H1 (cell line): ENCODE measurements around the gene QSER1. TPM values are rescaled to one million over a fixed set of nuclear protein-coding genes. Genes with fewer than 3 reads are reported as not detected.

Experiments
- CTCF ChIA-PET: fragments of 300-600 bp; sonication (Branson Sonifier 250); formaldehyde crosslinking; loops from one replicate; lab custom pipeline; 2021; ENCODE audit not compliant: partially characterized antibody; lab: Charles Lee
- POLR2A ChIA-PET: fragments of 300-600 bp; sonication (Branson Sonifier 250); formaldehyde crosslinking; loops from one replicate; lab custom pipeline; 2021; ENCODE audit warnings: inconsistent platforms; ENCODE audit not compliant: partially characterized antibody; lab: Charles Lee
- DNase-seq, 2 experiments: peaks; one replicate each; pipeline versions ENCODE4 v3.0.0 to v3.0.0-alpha.2; 2010 to 2022; ENCODE audit warnings: low spot score in 2 of 2, low read depth in 1 of 2, mixed read lengths in 1 of 2
- FAIRE-seq: peaks from 2 replicates; lab custom pipeline; 2011; peaks lifted over from hg19 to GRCh38; lab: Jason Lieb, UNC
- H2AFZ ChIP-seq: 2 replicates; pipeline ENCODE4 v1.8.1; 2012; ENCODE audit warnings: low read length, inconsistent platforms
- H2AK5ac ChIP-seq: 2 replicates; pipeline ENCODE4 v1.6.1; 2013; ENCODE audit warnings: low read depth, low read length
- H2BK120ac ChIP-seq: replicated peaks from 2 replicates; pipeline ENCODE3; 2013; ENCODE audit warnings: low read depth, low read length, inconsistent platforms
- H2BK12ac ChIP-seq: 2 replicates; pipeline ENCODE4 v1.6.1; 2013; ENCODE audit warnings: low read depth, low read length
- H2BK15ac ChIP-seq: 2 replicates; pipeline ENCODE4 v1.6.1; 2013; ENCODE audit warnings: low read length
- H2BK20ac ChIP-seq: 2 replicates; pipeline ENCODE4 v1.6.1; 2013; ENCODE audit warnings: low read length
- H2BK5ac ChIP-seq: 2 replicates; pipeline ENCODE4 v1.6.1; 2013; ENCODE audit warnings: low read depth, low read length
- H3K14ac ChIP-seq: 2 replicates; pipeline ENCODE4 v1.6.1; 2013; ENCODE audit warnings: inconsistent platforms; ENCODE audit not compliant: insufficient read length
- H3K18ac ChIP-seq: 2 replicates; pipeline ENCODE4 v1.6.1; 2013; ENCODE audit warnings: low read length; ENCODE audit errors: extremely low read depth
- H3K23ac ChIP-seq: 2 replicates; pipeline ENCODE4 v1.6.1; 2013; ENCODE audit warnings: inconsistent platforms; ENCODE audit not compliant: insufficient read length
- H3K23me2 ChIP-seq: 2 replicates; pipeline ENCODE4 v1.6.1; 2013; ENCODE audit warnings: low read depth, low read length
- H3K27ac ChIP-seq: 2 replicates; pipeline ENCODE4 v1.6.1; 2011; ENCODE audit warnings: low read depth, low read length, inconsistent platforms
- H3K27me3 ChIP-seq, 4 experiments: replicated peaks in 1 of 4; 1 replicate in 1 of 4; 2 replicates in 3 of 4; pipeline versions ENCODE4 v1.6.1 to v1.8.1; 2011 to 2013; ENCODE audit warnings: low read length in 3 of 4, mild to moderate bottlenecking in 3 of 4, inconsistent platforms in 2 of 4, mixed read lengths in 2 of 4, moderate library complexity in 1 of 4; ENCODE audit not compliant: control insufficient read depth in 3 of 4, insufficient read depth in 3 of 4; ENCODE audit errors: extremely low read depth in 1 of 4
- H3K36me3 ChIP-seq, 4 experiments: 2 replicates each; pipeline versions ENCODE4 v1.6.1 to v1.8.1; 2011 to 2013; ENCODE audit warnings: mild to moderate bottlenecking in 4 of 4, low read length in 3 of 4, moderate library complexity in 2 of 4, control low read depth in 1 of 4, inconsistent platforms in 1 of 4; ENCODE audit not compliant: insufficient read depth in 4 of 4, control insufficient read depth in 2 of 4
- H3K4ac ChIP-seq: replicated peaks from 2 replicates; pipeline ENCODE3; 2013; ENCODE audit warnings: low read length, low read depth, mixed read lengths, inconsistent platforms; ENCODE audit not compliant: insufficient read length
- H3K4me1 ChIP-seq, 4 experiments: replicated peaks in 1 of 4; 1 replicate in 1 of 4; 2 replicates in 3 of 4; pipeline versions ENCODE4 v1.6.1 to v1.8.1; 2011 to 2013; ENCODE audit warnings: low read length in 3 of 4, inconsistent platforms in 2 of 4, mixed read lengths in 1 of 4; ENCODE audit not compliant: insufficient read depth in 4 of 4, control insufficient read depth in 3 of 4
- H3K4me2 ChIP-seq, 2 experiments: 2 replicates each; pipeline versions ENCODE4 v1.6.1 to v1.8.1; 2011 to 2013; ENCODE audit warnings: low read depth in 2 of 2, low read length in 2 of 2, control low read depth in 1 of 2, inconsistent platforms in 1 of 2, mild to moderate bottlenecking in 1 of 2; ENCODE audit not compliant: insufficient read depth in 1 of 2
- H3K4me3 ChIP-seq, 4 experiments: fragments of 200-600, 300-600 bp in 1 of 4; sonication (generic), shearing (Covaris generic), sonication (Bioruptor Twin) in 1 of 4; 2 replicates each; pipeline versions ENCODE4 v1.5.1 to v1.8.1; 2011 to 2016; ENCODE audit warnings: low read length in 4 of 4, low read depth in 3 of 4, control low read depth in 2 of 4, inconsistent platforms in 2 of 4, mild to moderate bottlenecking in 2 of 4, mixed read lengths in 1 of 4, moderate library complexity in 1 of 4; ENCODE audit not compliant: insufficient read depth in 2 of 4; ENCODE audit errors: extremely low read depth in 1 of 4
- H3K56ac ChIP-seq: replicated peaks from 2 replicates; pipeline ENCODE3; 2013; ENCODE audit warnings: low read depth, mild to moderate bottlenecking, mixed read lengths, low read length, inconsistent platforms; ENCODE audit not compliant: insufficient read length
- H3K79me1 ChIP-seq: 2 replicates; pipeline ENCODE4 v1.6.1; 2013; ENCODE audit warnings: low read depth, low read length, control low read depth
- H3K79me2 ChIP-seq, 2 experiments: 2 replicates each; pipeline versions ENCODE4 v1.6.1 to v1.8.1; 2012 to 2013; ENCODE audit warnings: low read length in 2 of 2, mild to moderate bottlenecking in 2 of 2, inconsistent platforms in 1 of 2; ENCODE audit not compliant: insufficient read depth in 2 of 2, control insufficient read depth in 1 of 2
- H3K9ac ChIP-seq, 4 experiments: replicated peaks in 1 of 4; 1 replicate in 1 of 4; 2 replicates in 3 of 4; pipeline versions ENCODE4 v1.6.1 to v1.8.1; 2011 to 2013; ENCODE audit warnings: low read depth in 3 of 4, low read length in 3 of 4, control low read depth in 2 of 4, mild to moderate bottlenecking in 2 of 4, moderate library complexity in 2 of 4, inconsistent platforms in 1 of 4; ENCODE audit errors: extremely low read depth in 1 of 4
- H3K9me3 ChIP-seq, 2 experiments: 2 replicates each; pipeline versions ENCODE4 v1.6.1 to v1.8.1; 2012 to 2013; ENCODE audit warnings: mild to moderate bottlenecking in 2 of 2, moderate library complexity in 2 of 2, control low read depth in 1 of 2, inconsistent platforms in 1 of 2, low read depth in 1 of 2, low read length in 1 of 2, mixed read lengths in 1 of 2; ENCODE audit not compliant: insufficient read depth in 2 of 2
- H4K20me1 ChIP-seq, 2 experiments: replicated peaks in 1 of 2; 2 replicates each; pipeline versions ENCODE3 to v1.8.1; 2011 to 2013; ENCODE audit warnings: inconsistent platforms in 2 of 2, low read length in 2 of 2, mild to moderate bottlenecking in 1 of 2; ENCODE audit not compliant: insufficient read depth in 2 of 2, control insufficient read depth in 1 of 2
- H4K5ac ChIP-seq: 2 replicates; pipeline ENCODE4 v1.6.1; 2013; ENCODE audit warnings: low read length, low read depth, mixed read lengths, inconsistent platforms; ENCODE audit not compliant: insufficient read length
- H4K8ac ChIP-seq: 2 replicates; pipeline ENCODE4 v1.8.0; 2013; ENCODE audit warnings: mild to moderate bottlenecking, moderate library complexity, low read length, inconsistent platforms; ENCODE audit not compliant: insufficient read depth; ENCODE audit errors: extremely low read depth
- H4K91ac ChIP-seq: replicated peaks from 2 replicates; pipeline ENCODE3; 2013; ENCODE audit warnings: low read length, mixed read lengths, inconsistent platforms; ENCODE audit not compliant: insufficient read length
- ASH2L ChIP-seq: fragments of 200-600, 300-600 bp; sonication (generic); IDR thresholded peaks from one replicate; pipeline ENCODE4 v1.7.1; 2017; ENCODE audit warnings: low read length
- BCL11A ChIP-seq, 2 experiments: IDR thresholded peaks; one replicate each; pipeline ENCODE4 v1.6.1; 2011; ENCODE audit warnings: low read depth in 2 of 2, low read length in 2 of 2, mild to moderate bottlenecking in 2 of 2
- EP300 ChIP-seq, 2 experiments: IDR thresholded peaks; 1 replicate in 1 of 2; 2 replicates in 1 of 2; pipeline ENCODE4 v1.6.1; 2011 to 2012; ENCODE audit warnings: low read depth in 2 of 2, low read length in 2 of 2, mild to moderate bottlenecking in 2 of 2, borderline replicate concordance in 1 of 2, inconsistent platforms in 1 of 2, moderate library complexity in 1 of 2
- FOSL1 ChIP-seq: IDR thresholded peaks from 2 replicates; pipeline ENCODE4 v1.6.1; 2011; ENCODE audit warnings: mild to moderate bottlenecking, low read depth, low read length, moderate library complexity; ENCODE audit not compliant: insufficient read depth
- GTF2F1 ChIP-seq: IDR thresholded peaks from 2 replicates; pipeline ENCODE4 v1.6.1; 2012; ENCODE audit warnings: low read depth, low read length, improper control_type of control experiment, borderline replicate concordance
- SP1 ChIP-seq: IDR thresholded peaks from 2 replicates; pipeline ENCODE4 v1.6.1; 2011; ENCODE audit warnings: low read depth, low read length
- SRF ChIP-seq: IDR thresholded peaks from 2 replicates; pipeline ENCODE4 v1.6.1; 2011; ENCODE audit warnings: mild to moderate bottlenecking, low read depth, low read length, moderate library complexity
- WGBS, 2 experiments: shearing (Covaris generic) in 1 of 2; methylation state at CpG; one replicate each; pipeline versions ENCODE4 v1.1.6 to v1.1.7; 2013 to 2015; ENCODE audit warnings: low lambda C conversion rate in 2 of 2, mixed read lengths in 2 of 2, inconsistent platforms in 1 of 2, low coverage in 1 of 2, missing lambda C conversion rate in 1 of 2; ENCODE audit not compliant: insufficient replicate concordance in 2 of 2, insufficient coverage in 1 of 2, insufficient read length in 1 of 2; ENCODE audit errors: extremely low coverage in 1 of 2, missing lambda C conversion rate in 1 of 2; 5-methylcytosine and 5-hydroxymethylcytosine counted together
- polyA plus RNA-seq, 7 experiments: library from polyadenylated mRNA; depleted of rRNA in 3 of 7; stranded (reverse) in 5 of 7; unstranded in 2 of 7; fragments of >200 nt in 5 of 7; fragments of 200-250 nt in 2 of 7; gene quantifications; 1 replicate in 5 of 7; 2 replicates in 1 of 7; 4 replicates in 1 of 7; pipeline versions ENCODE4 v1.2.1 to v1.2.3, GENCODE V29; 2011 to 2013; ENCODE audit warnings: missing spikeins in 2 of 7, mixed read lengths in 2 of 7
- total RNA-seq: library from RNA; stranded (reverse); fragmentation: NEBNext Ultra II Directional; extraction: Animal tissue kit (Norgen Biotek cat#: 25700); gene quantifications from 2 replicates; pipeline ENCODE4 v1.2.1, GENCODE V29; 2021

Gene QSER1
- total and polyA plus RNA-seq, 2 of the 8 experiments (the other 6 are each of a cell fraction or from before 2014, with no cell fraction given) = 29.3 to 117 TPM

- Histone ChIP-seq H3K9ac (no peak overlapping the region), H3K23ac (no peak overlapping the region)
- no peak for TF ChIP-seq BCL11A (IDR thresholded peaks at IDR 0.05; ENCODE audit: low read depth in 2 of 2, low read length in 2 of 2)
- no peak for TF ChIP-seq SRF
- no peak for TF ChIP-seq SP1
- no peak for TF ChIP-seq ASH2L
- TF ChIP-seq EP300 (IDR thresholded peaks at IDR 0.05; ENCODE audit: borderline replicate concordance in 1 of 2, low read depth in 2 of 2, low read length in 2 of 2) = no peak
- TF ChIP-seq FOSL1 = no peak
- no peak for TF ChIP-seq GTF2F1
These were observed 134.6 kb downstream of the QSER1 start for GRCh38 chr11:33027233-33027632.

More at GRCh38 chr11:33027233-33027632, 134.6 kb downstream of the QSER1 start:
- H3K23me2 ChIP-seq = no peaks in the 10 kb centered on the region
- no peak overlapping the region for H3K18ac ChIP-seq
- POLR2A ChIA-PET = interaction anchor here (1.2 to 1.7 kb wide), 2 partner anchors 11 to 12 kb away, joined by 3 to 5 read pairs; partner anchors contain the start of gene TCP11L1
- H3K27me3 ChIP-seq = no peaks in the 10 kb centered on the region
- no peak overlapping the region for H2BK15ac ChIP-seq
- no peak overlapping the region for H3K56ac ChIP-seq
- H3K79me1 ChIP-seq = no peaks in the 10 kb centered on the region
- no peak overlapping the region for H3K27ac ChIP-seq
- no peak for FAIRE-seq
- H2AK5ac ChIP-seq = no peak overlapping the region
- no peak overlapping the region for H3K4me3 ChIP-seq
- no peak for DNase-seq
- no peak overlapping the region for H4K91ac ChIP-seq
- no peaks in the 10 kb centered on the region for H3K36me3 ChIP-seq
- no peak overlapping the region for H2BK5ac ChIP-seq
- H3K4me1 ChIP-seq = no peaks in the 10 kb centered on the region
- no peak overlapping the region for H2BK20ac ChIP-seq
- no peak overlapping the region for H4K5ac ChIP-seq
- no peak overlapping the region for H2BK12ac ChIP-seq
- H4K20me1 ChIP-seq = peaks cover 0 to 1% of the 10 kb centered on the region in 2 experiments
- H3K4ac ChIP-seq = no peak overlapping the region
- no peak overlapping the region for H3K4me2 ChIP-seq
- H2BK120ac ChIP-seq = no peak overlapping the region
- H3K14ac ChIP-seq = no peak overlapping the region
- 93% methylated on average over 2 of the region's 2 CpGs; no CpG with 5 or more reads in 1 of the 2 experiments for WGBS, 2 experiments
- H3K79me2 ChIP-seq = no peaks in the 10 kb centered on the region
- no peak overlapping the region for H4K8ac ChIP-seq
- CTCF ChIA-PET = interaction anchor here (0.8 to 1.5 kb wide), 2 partner anchors 8 to 335 kb away, joined by 3 to 4 read pairs; no protein-coding TSS in a partner anchor
- no peaks in the 10 kb centered on the region for H3K9me3 ChIP-seq
- H2AFZ ChIP-seq = no peak overlapping the region
